Activated T-helper 17 cell treated with anti-CD3 and anti-CD28 coated beads, Interleukin-2, amount 50 U/mL, for 72 hours (primary cell): ENCODE measurements around the gene SLC2A6. TPM values are rescaled to one million over a fixed set of nuclear protein-coding genes. Genes with fewer than 3 reads are reported as not detected.
A peak's percentile ranks its signal among the peaks of the same experiment; 100 is the strongest.

ENCODE experiments used
- ATAC-seq: fragments of 150-1000 bp; cut with Tn5 transposase; replicated peaks from 2 replicates; pipeline ENCODE4 v1.10.0; 2021; ENCODE audit warnings: mild to moderate bottlenecking, moderate library complexity
- H3K27ac Mint-ChIP-seq: one replicate; pipeline ENCODE4 v1.8.0; 2022; ENCODE audit warnings: mixed read lengths
- H3K27me3 Mint-ChIP-seq: one replicate; pipeline ENCODE4 v1.8.0; 2022; ENCODE audit warnings: mixed read lengths
- H3K36me3 Mint-ChIP-seq: one replicate; pipeline ENCODE4 v1.8.0; 2022; ENCODE audit warnings: low read depth, mild to moderate bottlenecking, mixed read lengths
- H3K4me1 Mint-ChIP-seq: one replicate; pipeline ENCODE4 v1.8.0; 2022; ENCODE audit warnings: mixed read lengths
- H3K4me3 Mint-ChIP-seq: one replicate; pipeline ENCODE4 v1.8.0; 2022; ENCODE audit warnings: mild to moderate bottlenecking, mixed read lengths
- H3K9me3 Mint-ChIP-seq: one replicate; pipeline ENCODE4 v1.8.0; 2022; ENCODE audit warnings: mixed read lengths
- total RNA-seq, 2 donors: library from RNA; stranded (reverse); gene quantifications; one replicate each; pipeline ENCODE4 v1.2.3, GENCODE V29; 2022

SLC2A6 gene
- total RNA-seq, 2 donors from 2014 or later, result 1.2 to 1.4 TPM

- H3K27me3 Mint-ChIP-seq, result no peaks in the 10 kb centered on the region
- H3K4me3 Mint-ChIP-seq, result no peak overlapping the region
- no peaks in the 10 kb centered on the region for H3K36me3 Mint-ChIP-seq
- no peaks in the 10 kb centered on the region for H3K4me1 Mint-ChIP-seq
- H3K9me3 Mint-ChIP-seq, result no peaks in the 10 kb centered on the region
- no peak overlapping the region for H3K27ac Mint-ChIP-seq
- no peak for ATAC-seq
Measured at GRCh38 chr9:133470427-133470924, 8.4 kb downstream of the SLC2A6 start.

DNA sequence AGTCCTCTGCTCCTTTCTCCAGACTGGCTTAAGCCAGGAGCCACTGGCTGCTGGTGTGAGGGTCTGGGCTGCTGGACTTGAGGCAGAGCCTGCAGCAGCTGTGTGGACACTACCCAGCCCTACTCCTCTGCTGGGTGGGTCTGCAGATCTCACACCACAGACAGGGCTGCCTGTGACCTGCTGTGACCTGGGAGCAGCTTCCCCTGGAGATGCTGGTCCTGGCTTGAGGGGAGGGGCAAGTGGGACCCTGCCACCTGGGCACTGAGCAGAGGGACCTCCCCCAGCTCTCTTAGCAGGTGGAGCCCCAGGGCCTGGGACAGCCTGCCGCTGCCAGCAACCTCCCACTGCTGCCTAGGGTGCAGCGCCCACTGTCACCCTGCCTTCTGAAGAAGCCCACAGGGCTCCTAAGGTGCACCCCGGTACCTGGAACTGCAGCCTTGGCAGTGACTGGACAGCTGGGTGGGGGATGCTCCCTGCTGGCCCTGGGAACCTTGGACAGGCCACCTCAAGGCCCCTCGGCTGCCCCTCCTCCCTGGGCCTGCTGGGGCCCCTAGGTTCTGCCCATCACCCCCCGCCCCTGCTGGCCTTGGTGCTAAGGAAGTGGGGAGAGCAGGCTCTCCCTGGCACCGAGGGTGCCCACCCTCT lies 10.0 kb downstream of the SLC2A6 start:
- Mint-ChIP-seq H3K4me1 (no peaks in the 10 kb centered on the region), H3K9me3 (no peaks in the 10 kb centered on the region), H3K4me3 (no peak overlapping the region), H3K27ac (no peak overlapping the region), H3K27me3 (no peaks in the 10 kb centered on the region), H3K36me3 (no peaks in the 10 kb centered on the region)
- no peak for ATAC-seq

GRCh38 chr9:133468374-133468773 lies 10.5 kb downstream of the SLC2A6 start:
- no peak for ATAC-seq
- Mint-ChIP-seq H3K36me3 (no peaks in the 10 kb centered on the region), H3K4me1 (no peaks in the 10 kb centered on the region), H3K27ac (no peak overlapping the region), H3K4me3 (no peak overlapping the region), H3K9me3 (no peaks in the 10 kb centered on the region), H3K27me3 (no peaks in the 10 kb centered on the region)

DNA sequence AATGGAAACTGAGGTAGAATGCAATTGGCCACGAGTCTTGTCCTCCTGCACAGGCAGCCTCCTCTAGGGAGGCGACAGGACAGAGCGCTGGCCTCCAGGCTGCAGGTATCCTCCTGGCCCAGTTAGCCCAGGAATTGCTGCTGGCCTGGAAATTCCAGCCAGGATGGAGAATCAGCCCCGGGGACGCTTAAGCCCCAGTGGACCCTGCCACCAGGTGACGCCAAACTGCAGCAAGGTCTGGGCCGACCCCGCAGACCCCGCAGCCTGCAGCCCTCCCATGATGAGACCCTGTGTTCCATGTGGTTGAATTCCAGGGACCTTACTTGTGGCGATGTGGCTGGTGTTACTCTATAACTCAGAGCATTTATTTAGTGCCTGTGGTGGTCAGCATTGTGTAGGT lies 11.8 kb downstream of the SLC2A6 start:
- H3K4me1 Mint-ChIP-seq, result no peaks in the 10 kb centered on the region
- no peak for ATAC-seq
- no peak overlapping the region for H3K4me3 Mint-ChIP-seq

DNA sequence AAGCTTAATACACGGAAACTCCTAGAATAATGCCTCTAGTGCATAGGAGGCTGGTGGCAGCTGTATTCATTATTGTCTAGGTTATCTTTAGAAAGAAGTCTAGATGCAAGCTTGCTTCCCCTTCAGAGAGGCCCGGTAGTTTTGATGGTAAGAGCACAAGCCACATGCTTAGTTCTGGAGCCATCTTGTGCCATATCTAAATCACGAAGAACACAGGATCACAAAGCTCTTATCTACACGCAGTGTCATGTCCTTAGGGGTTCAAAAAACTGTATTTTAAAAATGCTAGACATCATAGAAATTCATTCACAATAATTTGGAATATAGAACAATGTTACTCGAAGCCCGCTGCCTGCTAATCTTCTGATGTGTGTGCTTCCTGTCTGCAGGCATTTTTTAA lies 12.9 kb downstream of the SLC2A6 start:
- no peak overlapping the region for H3K27ac Mint-ChIP-seq

More for the DNA sequence above, 11.8 kb downstream of the SLC2A6 start:
- Mint-ChIP-seq H3K36me3 (no peaks in the 10 kb centered on the region), H3K9me3 (no peaks in the 10 kb centered on the region), H3K27me3 (no peaks in the 10 kb centered on the region), H3K27ac (no peak overlapping the region)

GRCh38 chr9:133464638-133465037 lies 14.3 kb downstream of the SLC2A6 start:
- H3K4me1 Mint-ChIP-seq, result no peaks in the 10 kb centered on the region
- no peaks in the 10 kb centered on the region for H3K27me3 Mint-ChIP-seq
- H3K36me3 Mint-ChIP-seq, result no peaks in the 10 kb centered on the region
- H3K4me3 Mint-ChIP-seq, result no peak overlapping the region
- no peaks in the 10 kb centered on the region for H3K9me3 Mint-ChIP-seq
- no peak overlapping the region for H3K27ac Mint-ChIP-seq
- ATAC-seq, result no peak

More for the DNA sequence above, 12.9 kb downstream of the SLC2A6 start:
- no peak overlapping the region for H3K4me3 Mint-ChIP-seq
- H3K9me3 Mint-ChIP-seq, result no peaks in the 10 kb centered on the region
- no peaks in the 10 kb centered on the region for H3K36me3 Mint-ChIP-seq
- no peaks in the 10 kb centered on the region for H3K27me3 Mint-ChIP-seq
- no peaks in the 10 kb centered on the region for H3K4me1 Mint-ChIP-seq
- ATAC-seq, result no peak

DNA sequence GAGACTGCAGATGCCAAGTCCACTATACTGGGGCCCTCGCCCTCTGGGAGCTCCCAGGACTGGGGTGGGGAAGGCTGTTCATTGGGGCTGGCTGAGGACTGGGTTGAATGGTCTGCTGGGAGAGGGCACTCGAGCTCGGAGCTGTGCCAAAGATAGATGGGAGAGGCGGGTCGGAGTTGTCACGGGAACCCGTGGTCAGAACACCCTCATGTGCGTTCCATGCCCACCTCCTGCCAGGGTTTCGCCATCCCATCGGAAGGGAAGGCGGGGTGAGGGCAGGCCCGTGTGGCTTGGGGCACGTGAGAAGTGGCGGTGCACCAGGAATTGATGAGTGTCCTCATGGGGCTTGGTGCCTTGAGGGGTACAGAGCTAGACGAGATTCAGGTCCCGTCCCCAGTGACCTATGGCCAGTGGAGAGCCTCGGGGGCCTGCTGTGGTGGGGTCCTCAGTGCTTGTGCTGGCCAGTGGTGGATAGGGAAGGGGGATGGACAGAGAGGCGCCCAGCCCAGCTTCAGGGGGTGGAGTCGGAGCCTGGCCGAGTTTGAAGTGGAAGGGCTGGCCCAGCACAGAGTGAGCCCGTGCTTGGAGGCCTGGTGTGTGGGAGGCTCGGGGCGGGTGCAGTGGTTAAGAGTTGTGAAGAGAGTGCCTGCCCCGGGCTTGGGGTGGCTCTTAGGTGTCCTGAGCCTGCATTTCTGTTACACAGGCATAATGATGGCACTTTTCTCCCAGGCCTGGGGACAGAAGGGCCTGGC lies 14.9 kb downstream of the SLC2A6 start:
- Mint-ChIP-seq H3K27me3 (no peaks in the 10 kb centered on the region), H3K9me3 (no peaks in the 10 kb centered on the region), H3K4me1 (no peaks in the 10 kb centered on the region), H3K4me3 (no peak overlapping the region), H3K36me3 (no peaks in the 10 kb centered on the region), H3K27ac (no peak overlapping the region)
- ATAC-seq, result no peak

GRCh38 chr9:133463234-133463863 lies 15.6 kb downstream of the SLC2A6 start:
- no peaks in the 10 kb centered on the region for H3K27me3 Mint-ChIP-seq
- ATAC-seq, result no peak
- H3K9me3 Mint-ChIP-seq, result no peaks in the 10 kb centered on the region
- no peaks in the 10 kb centered on the region for H3K36me3 Mint-ChIP-seq
- H3K4me3 Mint-ChIP-seq, result no peak overlapping the region
- H3K27ac Mint-ChIP-seq, result no peak overlapping the region
- no peaks in the 10 kb centered on the region for H3K4me1 Mint-ChIP-seq

DNA sequence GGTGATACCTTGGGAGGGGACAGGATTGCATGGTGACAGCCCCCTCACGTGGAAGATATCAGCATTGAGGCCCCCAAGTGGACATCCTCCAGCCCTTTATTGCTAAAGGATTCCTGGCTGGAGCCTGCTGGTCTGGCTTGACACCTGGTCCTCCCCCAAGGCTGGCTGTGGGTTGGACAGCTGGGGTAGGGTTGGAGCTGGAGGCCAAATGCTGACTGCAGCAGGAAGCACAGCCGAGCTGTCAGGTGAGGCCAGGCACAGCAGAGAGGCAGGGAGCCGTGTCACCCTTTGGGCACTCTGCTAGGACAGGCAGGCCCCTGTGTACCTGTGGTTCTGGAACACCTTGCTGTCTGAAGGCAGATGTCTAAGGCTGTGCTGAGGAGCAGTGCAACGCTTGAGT lies 16.9 kb downstream of the SLC2A6 start:
- Mint-ChIP-seq H3K27me3 (no peaks in the 10 kb centered on the region), H3K9me3 (no peaks in the 10 kb centered on the region), H3K4me3 (no peak overlapping the region), H3K4me1 (no peaks in the 10 kb centered on the region), H3K27ac (no peak overlapping the region), H3K36me3 (no peaks in the 10 kb centered on the region)
- ATAC-seq, result no peak

DNA sequence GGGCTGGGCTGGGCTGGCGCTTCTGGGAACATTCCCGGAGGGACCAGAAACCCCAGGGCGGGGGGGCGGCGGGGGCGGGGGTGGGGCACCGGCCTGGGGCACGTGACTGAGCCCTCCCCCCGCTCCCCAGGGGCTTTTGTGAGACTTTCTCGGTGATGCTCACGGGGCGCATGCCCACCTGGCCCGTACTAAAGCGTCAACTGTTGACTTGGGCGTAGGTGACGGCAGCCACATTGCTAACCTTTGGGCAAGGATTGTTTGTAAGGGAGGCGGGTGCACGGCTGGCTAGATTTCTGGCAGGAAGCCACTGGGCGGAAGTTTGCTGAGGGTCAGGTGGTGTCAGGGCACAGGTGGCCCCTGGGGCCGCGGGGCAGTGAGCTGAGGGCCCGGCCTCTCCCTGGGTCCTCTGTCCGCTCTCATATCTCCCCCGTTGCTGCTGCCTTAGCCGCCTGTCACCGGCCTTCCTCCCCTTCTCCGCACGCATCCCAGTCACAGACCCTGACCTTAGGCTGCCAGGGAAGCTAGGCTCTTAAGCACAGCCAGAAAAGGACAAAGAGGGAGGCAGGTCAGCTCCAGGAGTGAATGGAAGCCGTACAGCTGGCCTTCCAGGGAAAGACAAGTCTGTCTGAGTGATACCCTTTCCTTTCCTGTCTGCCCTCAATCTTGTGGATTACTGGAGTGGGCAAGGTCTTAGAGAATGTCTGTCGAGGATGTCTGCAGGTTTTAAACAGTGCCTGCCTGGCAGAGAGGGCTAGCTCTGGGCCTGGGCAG lies 18.3 kb downstream of the SLC2A6 start:
- H3K27ac Mint-ChIP-seq, result peak overlapping the region; percentile 20
- H3K4me1 Mint-ChIP-seq, result no peaks in the 10 kb centered on the region
- no peaks in the 10 kb centered on the region for H3K27me3 Mint-ChIP-seq
- no peaks in the 10 kb centered on the region for H3K36me3 Mint-ChIP-seq
- no peaks in the 10 kb centered on the region for H3K9me3 Mint-ChIP-seq
- ATAC-seq, result no peak
- peak overlapping the region; percentile 86 for H3K4me3 Mint-ChIP-seq

DNA sequence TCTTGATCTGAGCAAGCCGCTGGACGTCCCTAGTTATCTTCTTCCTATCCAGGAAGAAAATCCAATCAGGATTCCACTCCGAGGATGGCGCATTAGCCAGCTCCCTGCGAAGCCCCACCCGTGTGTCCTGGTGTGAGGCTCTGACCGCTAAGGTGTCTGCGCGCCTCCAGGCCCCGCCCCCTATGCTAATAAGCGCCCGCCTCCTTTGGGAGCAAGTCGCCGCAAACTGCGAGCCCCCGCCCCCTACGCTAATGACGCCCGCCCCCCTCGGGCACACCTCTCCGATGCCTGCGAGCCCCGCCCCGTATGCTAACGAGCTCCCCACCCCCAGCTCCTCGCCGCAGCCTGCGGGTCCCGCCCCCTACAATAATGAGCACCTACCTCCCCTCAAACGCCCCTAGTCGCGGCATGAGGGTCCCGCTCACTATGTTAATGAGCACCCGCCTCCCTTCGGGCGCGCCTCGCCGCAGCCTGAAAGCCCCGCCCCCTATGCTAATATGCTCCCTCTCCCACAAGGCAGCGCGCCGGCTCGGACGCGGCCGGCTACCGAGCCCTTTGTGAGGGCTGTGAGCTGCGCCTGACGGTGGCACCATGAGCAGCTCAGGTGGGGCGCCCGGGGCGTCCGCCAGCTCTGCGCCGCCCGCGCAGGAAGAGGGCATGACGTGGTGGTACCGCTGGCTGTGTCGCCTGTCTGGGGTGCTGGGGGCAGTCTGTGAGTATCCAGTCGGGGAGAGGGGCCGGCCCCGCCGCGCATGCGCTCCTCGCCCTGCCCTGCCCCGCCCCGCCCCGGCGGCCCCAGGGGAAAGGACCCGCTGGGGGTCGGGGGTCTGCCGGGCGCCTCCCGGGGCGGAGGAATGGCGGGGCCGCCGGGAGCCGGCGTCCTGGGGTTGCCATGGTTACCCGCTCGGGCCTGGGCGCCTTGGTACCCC lies 19.2 kb downstream of the SLC2A6 start, which contains the start of gene CACFD1:
CACFD1 (plus strand) TSS at position 503 of the 929 bp plus-strand sequence; CDS start at position 592, 89 bp downstream.
- peak; percentile 91 for ATAC-seq
- Mint-ChIP-seq H3K9me3 (no peaks in the 10 kb centered on the region), H3K36me3 (no peaks in the 10 kb centered on the region), H3K27ac (peak within 1 kb of the TSS; percentile 72), H3K4me3 (peak within 1 kb of the TSS; percentile 86), H3K4me1 (no peaks in the 10 kb centered on the region), H3K27me3 (no peaks in the 10 kb centered on the region)

- Mint-ChIP-seq H3K4me3 (peak overlapping the region; percentile 86), H3K4me1 (no peaks in the 10 kb centered on the region), H3K27ac (peak overlapping the region; percentile 72), H3K36me3 (no peaks in the 10 kb centered on the region), H3K27me3 (no peaks in the 10 kb centered on the region), H3K9me3 (no peaks in the 10 kb centered on the region)
- no peak for ATAC-seq
Measured at GRCh38 chr9:133458643-133459312, 20.1 kb downstream of the SLC2A6 start.

DNA sequence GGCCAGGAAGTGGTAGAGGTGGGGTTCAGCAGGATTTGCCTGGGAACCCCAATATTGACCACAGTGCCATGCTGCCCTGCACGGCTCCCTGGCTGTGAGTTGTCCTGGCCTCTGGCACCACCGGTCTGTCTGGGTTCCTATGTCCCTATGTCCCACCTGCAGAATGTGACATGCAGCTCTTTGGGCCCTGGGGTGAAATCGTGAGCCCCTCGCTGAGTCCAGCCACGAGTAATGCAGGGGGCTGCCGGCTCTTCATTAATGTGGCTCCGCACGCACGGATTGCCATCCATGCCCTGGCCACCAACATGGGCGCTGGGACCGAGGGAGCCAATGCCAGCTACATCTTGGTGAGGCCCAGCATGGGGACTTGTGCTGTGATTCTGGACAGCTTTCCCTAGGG lies 21.2 kb downstream of the SLC2A6 start:
- H3K36me3 Mint-ChIP-seq, result no peaks in the 10 kb centered on the region
- H3K4me1 Mint-ChIP-seq, result no peaks in the 10 kb centered on the region
- no peaks in the 10 kb centered on the region for H3K9me3 Mint-ChIP-seq
- no peaks in the 10 kb centered on the region for H3K27me3 Mint-ChIP-seq
- H3K27ac Mint-ChIP-seq, result no peak overlapping the region
- no peak overlapping the region for H3K4me3 Mint-ChIP-seq
- no peak for ATAC-seq
